Cortex of kidney (tissue), 1 donor: ENCODE measurements around the gene RNASEL.
"Not testable (repeated sequence)": the region's sequence is repeated elsewhere in the genome, so short reads cannot be mapped to it uniquely, and the experiment has no call there.

ENCODE experiments used
- DNase-seq: peaks from one replicate; lab custom pipeline; 2025; lab: John Stamatoyannopoulos, UW

RNASEL gene

DNA sequence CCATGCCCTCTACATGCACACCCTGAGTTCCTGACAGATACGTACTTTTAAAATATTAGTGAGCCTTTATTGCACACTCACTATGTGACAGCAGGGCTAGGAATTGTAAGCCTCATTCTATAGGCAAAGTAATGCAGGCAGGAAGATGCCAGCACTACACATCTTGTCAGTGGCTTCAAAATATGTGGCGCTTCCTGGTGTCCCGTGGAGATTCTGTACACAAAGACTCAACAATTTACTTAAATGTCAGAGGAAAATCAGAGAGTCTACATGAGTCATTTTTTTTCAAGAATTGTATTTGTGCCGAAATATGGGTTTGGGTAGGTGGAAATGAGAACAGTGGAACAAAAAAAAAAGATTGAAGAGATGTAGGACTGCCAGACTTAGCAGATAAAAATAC lies 27.6 kb downstream of the RNASEL start:
- no peak for DNase-seq

DNA sequence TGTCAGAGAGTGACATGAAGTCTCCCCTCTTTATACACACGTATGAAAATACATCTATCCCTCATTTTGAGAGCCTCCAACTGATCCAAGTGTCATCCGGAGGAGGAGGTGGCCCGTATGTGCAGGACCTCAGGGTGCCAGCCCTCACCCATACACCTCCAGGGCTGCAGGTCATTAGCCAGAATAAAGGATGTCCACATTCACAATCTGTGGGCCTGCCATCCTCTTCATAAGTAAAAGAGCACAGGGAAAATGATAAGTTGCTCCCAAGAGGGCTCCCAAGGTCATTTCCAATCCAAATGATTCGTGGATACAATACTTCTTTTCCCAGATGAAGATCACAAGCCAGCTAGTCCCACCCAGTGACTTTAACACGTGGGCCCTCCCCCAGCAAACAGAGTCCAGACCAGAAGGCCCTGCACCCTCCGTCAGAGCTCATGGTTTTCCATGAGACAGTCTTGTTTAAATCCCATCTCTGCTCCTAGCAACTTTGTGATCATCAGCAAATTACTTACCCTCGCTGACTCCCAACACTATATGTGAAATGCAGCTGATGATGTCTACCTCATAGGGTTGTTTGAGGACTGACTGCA lies 28.6 kb downstream of the RNASEL start:
- no peak for DNase-seq

DNA sequence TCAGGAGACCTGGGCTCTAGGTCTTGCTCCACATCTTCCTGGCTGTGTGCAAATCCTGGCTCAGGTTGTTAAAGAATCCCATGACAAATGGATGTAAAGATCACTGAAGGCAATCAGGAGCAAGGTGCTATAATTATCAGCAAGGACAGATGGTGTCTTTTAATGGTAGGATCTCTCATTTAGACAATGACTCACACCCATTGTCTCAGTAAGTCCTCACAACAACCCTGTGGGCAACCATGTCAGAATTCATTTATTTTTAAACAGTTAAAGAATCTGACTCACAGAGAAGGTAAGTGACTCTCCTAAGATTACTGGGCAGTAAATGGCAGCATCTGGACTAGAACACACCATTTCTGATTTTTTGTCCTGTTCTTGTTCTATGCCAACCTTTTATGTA lies 32.8 kb downstream of the RNASEL start:
- DNase-seq = no peak

DNA sequence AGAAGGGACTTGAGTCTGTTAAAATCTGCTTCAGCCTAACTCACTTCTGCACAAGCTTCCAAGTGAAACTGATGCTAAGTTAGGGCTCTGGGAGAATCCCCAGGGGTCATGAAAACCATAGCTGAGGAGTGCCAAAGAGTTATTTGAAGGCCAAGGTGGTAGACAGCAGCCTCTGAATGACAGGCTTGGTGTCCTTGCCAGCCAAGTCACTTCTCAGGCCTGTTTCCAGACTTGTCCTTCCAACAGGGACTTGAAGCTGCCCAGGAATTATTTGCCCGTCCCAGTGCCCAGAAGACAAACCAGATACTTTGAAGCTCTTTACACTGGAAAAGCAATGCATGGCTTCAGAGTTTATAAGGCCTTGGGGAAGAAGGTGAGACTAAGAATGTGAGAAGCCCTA lies 33.6 kb downstream of the RNASEL start:
- no peak for DNase-seq

DNA sequence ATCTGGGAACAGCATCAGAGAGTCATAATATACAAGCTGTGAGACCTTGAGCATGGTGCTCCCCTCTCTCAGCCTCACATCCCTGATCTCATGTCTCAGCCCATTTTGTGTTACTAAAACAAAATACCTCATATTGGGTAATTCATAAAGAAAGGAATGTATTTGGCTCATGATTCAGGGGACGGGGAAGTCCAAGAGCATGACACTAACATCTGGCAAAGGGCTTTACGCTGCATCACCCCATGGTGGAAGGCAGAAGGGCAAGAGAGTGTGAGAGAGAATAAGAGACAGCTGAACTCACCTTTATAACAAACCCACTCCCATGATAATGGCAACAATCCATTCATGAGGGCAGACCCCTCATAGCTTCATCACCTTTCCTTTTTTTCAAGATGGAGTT lies 36.5 kb downstream of the RNASEL start:
- no peak for DNase-seq

DNA sequence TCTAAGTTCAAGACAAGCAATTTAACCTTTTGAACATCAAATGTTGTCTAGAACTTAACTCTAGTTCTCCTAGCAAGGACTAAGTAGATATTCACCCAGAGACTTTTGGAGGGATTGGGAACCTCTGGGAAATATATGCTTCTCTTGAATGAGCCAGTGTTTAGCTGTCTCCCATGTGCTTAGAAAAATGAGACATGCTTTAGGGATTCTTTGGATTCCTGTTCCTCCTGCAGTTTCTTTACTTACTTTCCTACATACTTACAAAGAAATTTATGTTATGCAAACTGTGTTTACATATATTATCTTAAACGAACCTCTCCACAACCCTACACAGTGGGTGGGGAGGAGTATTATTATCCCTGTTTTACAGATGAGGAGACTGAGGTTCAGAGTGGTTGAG lies 39.2 kb downstream of the RNASEL start:
- no peak for DNase-seq

DNA sequence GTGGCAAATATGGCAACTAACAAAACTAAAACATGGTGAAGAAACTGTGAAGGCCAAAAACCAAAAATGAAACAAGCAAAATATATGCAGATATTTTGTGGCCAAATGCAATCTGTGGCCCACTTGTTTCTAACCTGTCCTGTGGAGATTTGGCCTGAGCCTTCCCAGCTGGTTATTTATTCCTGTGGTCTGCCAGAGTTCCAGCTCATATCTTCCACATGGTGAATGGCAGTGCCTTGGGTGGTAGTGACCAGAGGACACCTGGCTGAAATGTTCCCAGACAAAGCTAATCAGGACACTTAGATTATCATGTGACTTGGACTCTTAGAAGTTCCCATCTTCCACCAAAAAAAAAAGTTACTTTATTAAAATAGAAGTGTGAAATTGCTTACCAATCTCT lies 39.7 kb downstream of the RNASEL start:
- DNase-seq = no peak

DNA sequence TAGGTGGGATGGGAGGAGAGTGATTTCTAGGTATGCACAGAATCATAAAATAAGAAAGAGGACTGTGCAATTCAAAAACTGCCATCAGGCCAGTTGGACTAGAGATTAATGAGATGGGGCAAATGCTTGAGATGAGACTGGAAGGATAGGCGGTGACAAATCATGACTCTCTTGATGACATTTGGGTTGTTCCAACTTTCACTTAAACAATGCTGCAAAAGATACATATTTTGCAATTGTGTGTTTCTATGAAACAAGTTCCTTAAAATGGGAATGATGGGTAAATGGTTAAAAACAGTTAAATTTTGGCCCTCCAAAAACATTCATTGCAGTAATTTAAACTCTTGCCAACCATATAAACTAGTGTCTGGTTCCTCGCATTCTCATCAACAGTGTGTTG lies 55.2 kb downstream of the RNASEL start:
- DNase-seq = no peak

DNA sequence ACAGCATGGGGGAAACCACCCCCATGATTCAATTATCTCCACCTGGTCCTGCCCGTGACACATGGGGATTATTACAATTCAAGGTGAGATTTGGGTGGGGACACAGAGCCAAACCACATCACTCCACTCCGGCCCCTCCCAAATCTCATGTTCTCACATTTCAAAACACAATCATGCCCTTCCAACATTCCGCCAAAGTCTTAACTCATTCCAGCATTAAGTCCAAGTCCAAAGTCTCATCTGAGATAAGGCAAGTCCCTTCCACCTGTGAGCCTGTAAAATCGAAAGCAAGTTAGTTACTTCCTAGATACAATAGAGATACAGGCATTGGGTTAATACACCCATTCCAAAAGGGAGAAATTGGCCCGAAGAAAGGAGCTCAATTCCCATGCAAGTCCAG lies 60.9 kb downstream of the RNASEL start:
- DNase-seq = not testable (repeated sequence)

DNA sequence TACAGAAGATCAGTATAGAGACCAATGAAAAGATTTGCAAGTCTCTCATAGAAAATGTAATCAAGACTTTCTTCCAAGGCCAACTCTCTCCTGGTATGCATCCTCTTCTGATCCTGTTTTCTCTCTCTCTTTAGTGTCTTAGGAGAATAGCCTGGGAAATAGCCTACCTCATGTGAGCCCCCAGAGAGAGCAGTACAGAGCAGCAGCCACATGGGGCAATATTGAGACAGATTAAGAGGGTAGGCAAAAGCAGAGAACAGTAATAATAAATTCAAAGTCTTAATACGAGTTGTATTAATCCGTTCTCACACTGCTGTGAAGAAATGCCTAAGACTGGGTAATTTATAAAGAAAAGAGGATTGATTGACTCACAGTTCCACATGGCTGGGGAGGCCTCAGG lies 61.4 kb downstream of the RNASEL start:
- DNase-seq = no peak

DNA sequence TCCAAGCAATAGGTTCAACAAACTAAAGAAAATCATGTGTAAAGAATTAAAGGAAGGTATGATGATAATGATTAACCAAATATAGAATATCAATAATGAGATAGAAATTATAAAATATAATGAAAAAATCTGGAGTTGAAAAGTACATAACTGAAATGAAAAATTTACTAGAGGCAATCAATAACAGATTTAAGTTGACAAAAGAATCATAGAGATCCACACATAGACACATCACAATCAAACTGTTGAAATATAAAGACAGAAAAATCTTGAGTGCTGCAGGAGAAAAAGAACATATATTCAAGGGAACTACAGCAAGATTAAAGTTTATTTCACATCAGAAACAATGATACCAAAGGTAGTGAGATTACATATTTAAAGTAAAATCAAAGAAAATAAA lies 63.7 kb downstream of the RNASEL start:
- DNase-seq = no peak
